SU-DHL-6 (cell line): ENCODE results near the gene MALSU1.
"Not testable (repeated sequence)": the region's sequence is repeated elsewhere in the genome, so short reads cannot be mapped to it uniquely, and the experiment has no call there.

Experiments
- H2AFZ ChIP-seq: fragments of 200-600 bp; sonication (generic); 2 replicates; pipeline ENCODE4 v1.6.1; 2014; ENCODE audit warnings: low read depth, mild to moderate bottlenecking, moderate library complexity, mixed read lengths, antibody characterized with exemption, low read length; ENCODE audit not compliant: severe bottlenecking
- H3F3A ChIP-seq: fragments of 200-600 bp; shearing (Covaris generic); 2 replicates; pipeline ENCODE4 v1.6.0; 2016; ENCODE audit warnings: antibody characterized with exemption, mild to moderate bottlenecking; ENCODE audit not compliant: insufficient read depth
- H3K27ac ChIP-seq: fragments of 200-600 bp; sonication (generic); 2 replicates; pipeline ENCODE4 v1.5.1; 2016; ENCODE audit warnings: low read depth, mild to moderate bottlenecking, low read length, moderate library complexity, mixed read lengths
- H3K27me3 ChIP-seq: fragments of 200-600 bp; sonication (generic), shearing (Covaris generic); 2 replicates; pipeline ENCODE4 v1.6.0; 2014; ENCODE audit warnings: mild to moderate bottlenecking, low read length
- H3K36me3 ChIP-seq: fragments of 200-600 bp; sonication (generic); 2 replicates; pipeline ENCODE4 v1.6.1; 2014; ENCODE audit warnings: mild to moderate bottlenecking, low read length, mixed read lengths
- H3K4me2 ChIP-seq: fragments of 300-600, 200-600 bp; shearing (Covaris generic), sonication (generic); 2 replicates; pipeline ENCODE4 v1.6.0; 2014; ENCODE audit warnings: low read length, low read depth, mild to moderate bottlenecking; ENCODE audit not compliant: poor library complexity, severe bottlenecking
- H3K4me3 ChIP-seq: fragments of 200-600 bp; sonication (generic); 2 replicates; pipeline ENCODE4 v1.5.1; 2014; ENCODE audit warnings: antibody characterized with exemption, low read length, mild to moderate bottlenecking, mixed read lengths; ENCODE audit not compliant: insufficient read depth, poor library complexity, severe bottlenecking
- H3K79me2 ChIP-seq: fragments of 200-600 bp; sonication (generic); 2 replicates; pipeline ENCODE4 v1.6.1; 2014; ENCODE audit warnings: mild to moderate bottlenecking, low read length, moderate library complexity; ENCODE audit not compliant: insufficient read depth
- H3K9ac ChIP-seq: fragments of 200-600 bp; sonication (generic); 2 replicates; pipeline ENCODE4 v1.7.0; 2014; ENCODE audit warnings: mild to moderate bottlenecking, low read length
- H3K9me2 ChIP-seq: fragments of 200-600 bp; sonication (generic); replicated peaks from 2 replicates; pipeline ENCODE4 v1.6.1; 2014; ENCODE audit warnings: low read length; ENCODE audit not compliant: insufficient read depth
- H3K9me3 ChIP-seq: fragments of 200-600 bp; sonication (generic); 2 replicates; pipeline ENCODE4 v1.6.1; 2014; ENCODE audit warnings: low read length, mixed read lengths; ENCODE audit not compliant: insufficient read depth
- H4K20me1 ChIP-seq: fragments of 200-600 bp; sonication (generic); 2 replicates; pipeline ENCODE4 v1.6.1; 2014; ENCODE audit warnings: low read depth, mild to moderate bottlenecking, antibody characterized with exemption, low read length, moderate library complexity, mixed read lengths
- CTCF ChIP-seq: fragments of 200-600 bp; sonication (generic); IDR thresholded peaks from one replicate; pipeline ENCODE4 v1.5.1; 2017; ENCODE audit warnings: antibody characterized with exemption, mild to moderate bottlenecking, low read length, moderate library complexity; ENCODE audit not compliant: insufficient read depth, poor library complexity, severe bottlenecking
- EZH2phosphoT487 ChIP-seq: fragments of 200-600 bp; sonication (generic), shearing (Covaris generic); conservative IDR thresholded peaks from 2 replicates; pipeline ENCODE4 v1.6.1; 2018; ENCODE audit warnings: mild to moderate bottlenecking, antibody characterized with exemption, low read length, moderate library complexity, mixed read lengths

MALSU1 gene

GRCh38 chr7:23308754-23309153, 9.6 kb downstream of the MALSU1 start:
- Histone ChIP-seq H2AFZ (no peak overlapping the region), H3K4me3 (no peak overlapping the region), H4K20me1 (no peaks in the 10 kb centered on the region), H3K27me3 (no peaks in the 10 kb centered on the region), H3K36me3 (peaks cover 78% of the 10 kb centered on the region), H3K9me3 (no peaks in the 10 kb centered on the region), H3K9ac (no peak overlapping the region), H3K9me2 (no peaks in the 10 kb centered on the region), H3K4me2 (no peak overlapping the region), H3F3A (peaks cover 81% of the 10 kb centered on the region), H3K27ac (no peak overlapping the region), H3K79me2 (peaks cover 57% of the 10 kb centered on the region)
- TF ChIP-seq EZH2phosphoT487 (no peak), CTCF (no peak)

GRCh38 chr7:23312141-23312540, 13.0 kb downstream of the MALSU1 start:
- H3K27ac ChIP-seq, H3K27me3 ChIP-seq, H3K9ac ChIP-seq, H3K4me2 ChIP-seq, H4K20me1 ChIP-seq, H3K9me2 ChIP-seq, H3K9me3 ChIP-seq, H3K4me3 ChIP-seq, H2AFZ ChIP-seq: not testable (repeated sequence)
- Histone ChIP-seq H3K36me3 (peaks cover 86% of the 10 kb centered on the region), H3F3A (peaks cover 63% of the 10 kb centered on the region), H3K79me2 (peaks cover 29% of the 10 kb centered on the region)

- no peaks in the 10 kb centered on the region for H3K9me3 ChIP-seq
- no peak overlapping the region for H3K4me3 ChIP-seq
- no peak overlapping the region for H3K9ac ChIP-seq
- no peak overlapping the region for H2AFZ ChIP-seq
- no peak overlapping the region for H3K27ac ChIP-seq
- H3K4me2 ChIP-seq: no peak overlapping the region
- H4K20me1 ChIP-seq: 0 out of 2 replicates have a peak, but pooled peaks cover 3% of the 10 kb centered on the region
- H3K36me3 ChIP-seq: peaks cover 81% of the 10 kb centered on the region
- H3K9me2 ChIP-seq: no peaks in the 10 kb centered on the region
- peaks cover 37% of the 10 kb centered on the region for H3F3A ChIP-seq
- no peak for TF ChIP-seq CTCF
- TF ChIP-seq EZH2phosphoT487: no peak
- 0 out of 2 replicates have a peak, but pooled peaks cover 4% of the 10 kb centered on the region for H3K79me2 ChIP-seq
- H3K27me3 ChIP-seq: no peaks in the 10 kb centered on the region
These were observed 16.2 kb downstream of the MALSU1 start for GRCh38 chr7:23315366-23315765.

GRCh38 chr7:23331132-23331531, 32.0 kb downstream of the MALSU1 start:
- no peaks in the 10 kb centered on the region for H4K20me1 ChIP-seq
- H3K4me3 ChIP-seq: no peak overlapping the region
- no peak overlapping the region for H2AFZ ChIP-seq
- no peak overlapping the region for H3K9ac ChIP-seq
- no peaks in the 10 kb centered on the region for H3K27me3 ChIP-seq
- no peaks in the 10 kb centered on the region for H3K9me2 ChIP-seq
- no peaks in the 10 kb centered on the region for H3K9me3 ChIP-seq
- H3K4me2 ChIP-seq: no peak overlapping the region
- no peak for TF ChIP-seq EZH2phosphoT487
- TF ChIP-seq CTCF: no peak
- peaks cover 61% of the 10 kb centered on the region for H3K36me3 ChIP-seq
- H3K27ac ChIP-seq: no peak overlapping the region
- peaks cover 13% of the 10 kb centered on the region for H3F3A ChIP-seq
- H3K79me2 ChIP-seq: peaks cover 13% of the 10 kb centered on the region; the same call in 1 of the 2 replicates
